Inflammatory macrophage treated with lipopolysaccharide for 4 hours (primary cell): Measurements from ENCODE around the gene MRPL27.
A peak's percentile ranks its signal among the peaks of the same experiment; 100 is the strongest.

Experiments
- DNase-seq: peaks from one replicate; pipeline ENCODE4 v3.0.0-alpha.2; 2020

The MRPL27 gene

DNA sequence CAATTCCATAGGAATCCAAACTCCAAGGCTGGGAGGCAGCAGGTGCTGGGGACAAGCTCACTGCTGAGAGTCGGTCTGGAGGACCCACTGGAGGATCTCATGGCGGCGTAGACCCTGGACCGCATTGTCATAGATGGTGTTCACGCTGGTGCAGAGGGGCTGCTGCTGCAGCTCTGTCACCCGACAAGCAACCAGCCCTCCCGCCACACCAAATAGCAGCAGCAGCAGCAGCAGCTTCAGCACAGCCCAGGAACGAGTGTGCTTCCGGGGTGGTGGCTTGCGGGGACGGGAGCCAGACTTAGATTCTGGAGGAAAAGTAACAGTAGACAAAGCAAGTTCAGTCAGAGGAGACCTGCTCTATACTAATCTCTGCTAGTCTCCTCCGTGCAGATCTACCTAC, 9.9 kb upstream of the MRPL27 start:
- no peak for DNase-seq

DNA sequence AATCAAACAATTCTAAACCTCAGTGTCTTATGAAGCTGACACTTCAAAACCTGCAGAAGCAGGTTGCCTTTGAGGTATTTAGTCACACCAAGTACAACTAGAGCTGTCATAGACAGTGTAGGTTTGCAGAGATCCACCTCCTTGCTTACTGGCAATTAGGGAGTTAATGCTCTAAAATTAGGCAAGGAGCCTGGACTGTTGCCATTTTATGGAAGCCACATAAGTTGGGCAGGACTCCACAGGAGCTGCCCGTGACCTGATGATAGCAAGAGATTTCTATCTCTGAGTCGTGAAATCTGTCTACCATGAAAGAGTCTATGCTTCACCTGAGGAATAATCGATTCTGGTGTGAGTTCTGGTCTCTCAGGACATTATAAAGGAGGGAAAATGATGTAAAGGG, 8.9 kb upstream of the MRPL27 start:
- DNase-seq = no peak

- no peak for DNase-seq
These were observed 8.4 kb upstream of the MRPL27 start for GRCh38 chr17:50381260-50381815.

- no peak for DNase-seq
These were observed 7.6 kb upstream of the MRPL27 start for GRCh38 chr17:50380369-50381259.

GRCh38 chr17:50379351-50380132, 6.6 kb upstream of the MRPL27 start:
- no peak for DNase-seq

- DNase-seq = no peak
These were observed 3.0 kb upstream of the MRPL27 start for GRCh38 chr17:50375858-50376538.

DNA sequence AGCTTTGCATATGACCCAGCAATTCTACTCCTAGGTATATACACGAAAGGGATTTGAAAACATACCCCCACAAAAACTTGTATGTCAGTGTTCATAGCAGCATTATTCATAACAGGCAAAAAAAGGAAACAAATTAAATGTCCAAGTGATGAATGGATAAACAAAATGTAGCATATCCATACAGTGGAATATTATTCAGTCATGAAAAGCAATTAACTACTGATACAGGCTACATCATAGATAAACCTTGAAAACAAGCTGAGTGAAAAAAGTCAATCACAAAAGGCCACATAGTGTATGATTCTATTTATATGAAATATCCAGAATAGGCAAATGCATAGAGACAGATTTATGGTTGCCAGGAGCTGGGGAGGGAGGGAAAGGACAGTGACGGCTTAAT, 721 bp upstream of the MRPL27 start:
- DNase-seq = no peak

DNA sequence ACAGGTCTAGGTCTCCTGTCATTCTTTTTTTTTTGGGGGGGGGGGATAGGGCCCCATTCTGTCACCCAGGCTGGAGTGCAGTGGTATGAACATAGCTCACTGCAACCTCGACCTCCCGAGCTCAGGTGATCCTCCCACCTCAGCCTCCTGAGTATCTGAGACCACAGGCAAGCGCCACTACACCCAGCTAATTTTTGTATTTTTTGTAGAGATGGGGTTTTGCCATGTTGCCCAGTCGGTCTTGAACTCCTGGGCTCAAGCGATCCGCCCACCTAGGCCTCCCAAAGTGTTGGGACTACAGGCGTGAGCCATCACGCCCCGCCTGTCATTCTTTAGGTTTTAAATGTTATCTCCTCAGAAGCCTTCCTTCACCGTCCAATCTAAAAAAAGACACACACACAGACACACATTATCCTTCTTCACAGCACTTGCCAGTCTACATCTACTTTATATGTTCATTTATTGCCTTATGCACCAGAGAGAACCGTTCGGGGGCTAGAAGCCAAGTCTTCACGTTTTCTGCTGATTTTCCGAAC, 694 bp downstream of the MRPL27 start:
- DNase-seq = no peak

GRCh38 chr17:50371526-50371925, 1.5 kb downstream of the MRPL27 start:
- DNase-seq = no peak

DNA sequence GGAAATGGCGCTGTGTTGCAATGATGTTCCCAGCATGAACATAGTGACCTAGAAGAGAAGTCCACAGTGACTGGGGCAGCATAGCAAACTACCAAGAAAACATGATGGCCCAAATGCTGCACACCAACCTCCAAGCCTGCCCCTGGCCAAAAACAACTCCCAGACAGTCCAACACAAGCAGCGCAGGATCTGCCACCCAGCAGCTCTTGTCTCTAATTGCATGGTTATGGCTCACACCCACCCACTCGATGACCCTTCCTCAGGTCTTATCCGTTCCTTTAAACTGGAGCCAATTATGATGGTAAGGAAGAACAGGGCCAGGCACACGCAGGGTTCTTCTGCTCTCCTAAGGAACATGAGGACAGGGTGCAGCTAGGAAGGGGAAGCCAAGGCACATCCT, 2.9 kb downstream of the MRPL27 start:
- DNase-seq = no peak

DNA sequence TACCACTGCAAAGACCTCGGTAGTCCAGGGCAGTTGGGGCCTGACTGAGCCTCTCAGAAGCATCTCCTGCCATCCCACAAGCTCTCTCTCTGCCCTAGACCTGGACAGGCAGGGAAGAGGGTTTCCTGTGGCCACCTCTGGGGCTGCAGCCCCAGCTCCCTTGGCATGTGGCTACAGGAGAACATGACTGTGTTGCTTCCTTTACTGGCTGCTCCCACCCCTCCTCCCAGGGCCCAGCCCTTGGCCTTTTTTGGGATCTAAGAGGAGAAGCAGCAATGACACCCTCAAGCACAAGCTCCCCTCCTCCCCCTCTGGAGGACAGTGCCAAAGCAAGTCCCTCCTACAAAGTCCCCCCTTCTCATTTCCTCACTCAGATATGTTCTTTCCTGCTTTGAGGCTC, 5.6 kb downstream of the MRPL27 start:
- no peak for DNase-seq

DNA sequence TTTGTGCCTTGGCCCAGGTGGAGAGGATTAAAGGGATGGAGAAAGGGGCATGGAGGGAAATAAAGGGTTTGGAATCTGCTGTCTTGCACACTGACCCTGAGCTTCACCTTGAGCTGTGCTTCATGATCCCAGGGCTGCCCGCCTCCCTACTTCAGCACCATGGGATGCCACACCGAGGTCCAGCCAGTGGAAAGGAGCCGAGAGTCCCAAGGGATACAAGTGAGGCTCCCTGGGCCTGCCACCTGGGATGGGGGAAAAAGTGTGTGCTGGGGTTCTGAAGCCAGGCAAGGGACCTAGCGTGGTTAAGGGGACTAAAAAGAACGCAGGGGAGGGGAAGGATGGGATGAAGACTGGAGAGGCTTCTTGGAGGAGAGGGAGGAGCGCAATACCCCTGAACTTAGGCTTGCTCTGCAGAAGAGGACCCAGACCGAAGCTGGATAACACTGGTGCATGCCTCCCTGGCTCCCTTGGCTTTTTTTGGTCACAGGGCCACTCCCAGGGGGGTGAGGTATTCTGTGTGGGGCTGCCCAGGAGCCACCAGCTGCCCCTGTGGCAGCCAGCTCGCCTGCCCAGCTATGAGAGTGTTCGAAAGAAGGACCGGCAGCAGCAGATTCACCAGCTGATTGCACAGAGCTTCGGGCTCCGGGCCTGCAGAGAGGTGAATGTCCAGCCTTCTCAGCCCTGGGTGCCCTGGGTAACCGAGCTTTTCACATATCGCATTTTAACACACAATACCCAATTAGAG, 7.2 kb downstream of the MRPL27 start:
- DNase-seq = no peak

- DNase-seq = no peak
These were observed 7.8 kb downstream of the MRPL27 start for GRCh38 chr17:50365165-50365564.

DNA sequence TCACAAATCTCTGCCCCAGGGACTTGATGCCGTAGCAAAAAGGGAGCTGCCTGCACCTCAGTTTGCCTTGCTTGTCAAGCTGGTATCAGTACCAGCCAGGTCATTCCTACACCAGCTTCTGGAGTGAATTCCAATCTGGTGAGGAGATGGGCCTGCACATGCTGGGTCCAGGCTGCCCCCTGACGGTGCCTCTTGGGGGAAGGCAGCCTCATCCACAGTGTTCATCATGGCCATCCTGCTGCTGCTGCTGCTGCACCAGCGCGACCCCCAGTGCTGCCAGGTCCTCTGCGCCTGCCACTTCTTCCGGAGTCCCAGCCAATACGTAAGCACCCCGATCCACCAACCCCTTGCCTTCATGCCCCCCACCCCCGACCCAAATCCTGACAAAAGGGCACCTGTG, 8.3 kb downstream of the MRPL27 start:
- no peak for DNase-seq

DNA sequence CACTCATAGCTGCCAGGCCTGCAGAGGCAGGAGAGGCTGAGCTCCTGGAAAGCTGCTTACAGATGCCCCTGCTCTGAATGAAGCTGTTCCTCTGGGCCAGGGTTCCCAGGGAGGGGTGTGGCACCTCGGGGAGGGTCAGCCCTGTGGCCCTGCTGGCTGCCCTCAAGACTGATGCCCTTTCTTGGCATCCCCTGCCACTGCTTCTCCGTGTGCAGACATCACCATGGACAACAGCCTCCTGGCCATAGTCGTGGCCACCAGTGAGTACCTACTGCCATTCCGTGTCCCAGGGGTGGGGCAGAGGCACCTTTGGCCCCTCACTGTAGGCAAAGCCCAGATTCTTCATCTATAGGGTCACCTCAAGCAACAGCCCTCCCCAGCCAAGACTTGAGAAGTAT, 8.9 kb downstream of the MRPL27 start:
- no peak for DNase-seq

- no peak for DNase-seq
These were observed 9.5 kb downstream of the MRPL27 start for GRCh38 chr17:50363217-50364060.

GRCh38 chr17:50362661-50363060, 10.3 kb downstream of the MRPL27 start:
- DNase-seq = no peak

DNA sequence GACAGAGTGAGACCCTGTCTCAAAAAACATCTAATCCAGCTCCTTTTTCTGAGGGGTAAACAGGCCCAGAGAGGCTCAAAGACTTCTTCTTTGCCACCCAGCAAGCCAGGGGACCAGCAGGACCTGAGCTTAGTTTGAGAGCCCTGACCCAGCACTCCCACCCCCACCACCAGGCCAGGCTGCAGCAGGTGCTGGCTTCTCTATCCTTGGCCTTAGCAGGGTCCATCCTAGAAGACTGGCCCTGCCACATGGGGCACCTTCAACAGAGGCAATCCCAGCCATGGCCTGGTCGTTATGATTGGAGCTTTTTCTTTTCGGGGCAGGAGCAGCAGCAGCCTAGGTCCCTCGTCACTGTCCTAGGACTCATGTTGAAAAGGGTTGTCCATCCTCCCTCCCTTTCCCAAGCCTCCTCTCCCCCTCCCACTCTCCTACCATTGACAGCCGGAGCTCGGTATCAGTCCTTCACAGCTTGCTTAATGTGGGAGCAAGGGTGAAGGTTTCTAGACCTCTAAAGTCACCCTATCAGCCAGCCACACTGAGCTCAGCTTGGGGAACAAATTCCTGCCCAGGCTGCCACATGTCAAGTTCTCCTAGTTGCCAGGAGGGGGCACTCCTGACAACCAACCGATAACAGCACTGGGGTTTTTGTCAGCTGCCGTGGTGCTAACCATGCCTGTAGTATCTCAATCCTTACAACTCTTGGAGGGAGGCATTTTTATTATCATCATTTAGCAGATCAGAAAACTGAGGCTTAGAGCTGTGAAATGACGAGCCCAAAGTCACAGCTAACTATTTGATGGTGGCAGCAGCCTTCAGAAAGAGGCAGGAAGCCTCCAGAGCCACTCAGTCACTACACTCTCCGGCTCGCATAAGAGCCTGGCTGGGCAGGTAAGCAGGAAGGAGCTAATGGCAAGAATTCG, 11.2 kb downstream of the MRPL27 start:
- DNase-seq = peak; percentile 64

- no peak for DNase-seq
These were observed 12.4 kb downstream of the MRPL27 start for GRCh38 chr17:50360486-50361115.

GRCh38 chr17:50359998-50360461, 13.0 kb downstream of the MRPL27 start:
- no peak for DNase-seq
